LNCaP clone FGC (cell line): Measurements from ENCODE around the gene ANO2.

Source experiments
- DNase-seq: peaks from one replicate; pipeline ENCODE4 v3.0.0-alpha.2; 2011; ENCODE audit warnings: low read depth
- H3K4me3 ChIP-seq: 2 replicates; pipeline ENCODE4 v1.5.1; 2011; ENCODE audit warnings: mild to moderate bottlenecking, low read depth, low read length, control low read depth
- TF ChIP-seq, protein P1 (sequence below): IDR thresholded peaks from 2 replicates; pipeline ENCODE4 v1.5.1; 2012; ENCODE audit warnings: mild to moderate bottlenecking; ENCODE audit not compliant: control insufficient read depth, insufficient read depth; ENCODE audit errors: extremely low read depth

Gene ANO2

DNA sequence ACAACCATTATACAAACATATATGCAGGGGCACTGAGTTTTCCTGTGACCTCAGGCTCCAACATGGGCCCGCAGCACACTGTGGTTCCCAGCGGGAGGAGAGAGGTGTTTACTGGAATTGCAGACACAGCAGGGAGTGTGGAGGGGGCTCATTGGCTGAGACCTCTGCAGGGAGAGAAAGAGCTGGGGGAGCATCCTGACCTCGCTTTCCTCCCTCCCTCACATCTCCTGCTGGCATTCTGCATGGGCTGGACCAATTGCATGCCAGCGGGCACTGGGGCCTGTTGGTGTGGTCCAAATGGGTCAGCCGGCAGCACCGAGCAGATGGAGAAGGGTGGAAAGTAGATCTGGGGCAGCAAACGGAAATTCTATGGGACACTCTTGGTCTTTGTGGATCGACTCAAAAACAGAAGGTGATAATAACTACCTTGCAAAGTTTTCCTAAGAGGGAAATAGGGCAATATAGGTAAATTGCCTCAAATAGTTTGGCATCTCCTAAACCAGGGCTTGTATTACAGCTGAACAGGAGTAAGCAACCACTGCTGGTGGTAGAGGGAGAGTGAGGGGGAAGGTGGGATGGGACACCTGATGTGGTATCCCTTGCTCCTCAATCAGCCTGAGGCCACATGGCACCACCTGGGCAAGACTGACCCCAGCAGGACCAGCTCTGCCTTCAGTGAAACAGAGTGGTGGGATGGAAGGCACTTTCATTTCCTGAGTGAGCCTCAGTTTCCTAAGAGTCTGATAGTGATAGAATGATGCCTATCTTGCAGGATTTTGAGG is 426.3 kb downstream of the ANO2 start:
- no peak for DNase-seq
- TF ChIP-seq, protein P1, sequence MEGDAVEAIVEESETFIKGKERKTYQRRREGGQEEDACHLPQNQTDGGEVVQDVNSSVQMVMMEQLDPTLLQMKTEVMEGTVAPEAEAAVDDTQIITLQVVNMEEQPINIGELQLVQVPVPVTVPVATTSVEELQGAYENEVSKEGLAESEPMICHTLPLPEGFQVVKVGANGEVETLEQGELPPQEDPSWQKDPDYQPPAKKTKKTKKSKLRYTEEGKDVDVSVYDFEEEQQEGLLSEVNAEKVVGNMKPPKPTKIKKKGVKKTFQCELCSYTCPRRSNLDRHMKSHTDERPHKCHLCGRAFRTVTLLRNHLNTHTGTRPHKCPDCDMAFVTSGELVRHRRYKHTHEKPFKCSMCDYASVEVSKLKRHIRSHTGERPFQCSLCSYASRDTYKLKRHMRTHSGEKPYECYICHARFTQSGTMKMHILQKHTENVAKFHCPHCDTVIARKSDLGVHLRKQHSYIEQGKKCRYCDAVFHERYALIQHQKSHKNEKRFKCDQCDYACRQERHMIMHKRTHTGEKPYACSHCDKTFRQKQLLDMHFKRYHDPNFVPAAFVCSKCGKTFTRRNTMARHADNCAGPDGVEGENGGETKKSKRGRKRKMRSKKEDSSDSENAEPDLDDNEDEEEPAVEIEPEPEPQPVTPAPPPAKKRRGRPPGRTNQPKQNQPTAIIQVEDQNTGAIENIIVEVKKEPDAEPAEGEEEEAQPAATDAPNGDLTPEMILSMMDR: no peak
- H3K4me3 ChIP-seq: no peak overlapping the region

DNA sequence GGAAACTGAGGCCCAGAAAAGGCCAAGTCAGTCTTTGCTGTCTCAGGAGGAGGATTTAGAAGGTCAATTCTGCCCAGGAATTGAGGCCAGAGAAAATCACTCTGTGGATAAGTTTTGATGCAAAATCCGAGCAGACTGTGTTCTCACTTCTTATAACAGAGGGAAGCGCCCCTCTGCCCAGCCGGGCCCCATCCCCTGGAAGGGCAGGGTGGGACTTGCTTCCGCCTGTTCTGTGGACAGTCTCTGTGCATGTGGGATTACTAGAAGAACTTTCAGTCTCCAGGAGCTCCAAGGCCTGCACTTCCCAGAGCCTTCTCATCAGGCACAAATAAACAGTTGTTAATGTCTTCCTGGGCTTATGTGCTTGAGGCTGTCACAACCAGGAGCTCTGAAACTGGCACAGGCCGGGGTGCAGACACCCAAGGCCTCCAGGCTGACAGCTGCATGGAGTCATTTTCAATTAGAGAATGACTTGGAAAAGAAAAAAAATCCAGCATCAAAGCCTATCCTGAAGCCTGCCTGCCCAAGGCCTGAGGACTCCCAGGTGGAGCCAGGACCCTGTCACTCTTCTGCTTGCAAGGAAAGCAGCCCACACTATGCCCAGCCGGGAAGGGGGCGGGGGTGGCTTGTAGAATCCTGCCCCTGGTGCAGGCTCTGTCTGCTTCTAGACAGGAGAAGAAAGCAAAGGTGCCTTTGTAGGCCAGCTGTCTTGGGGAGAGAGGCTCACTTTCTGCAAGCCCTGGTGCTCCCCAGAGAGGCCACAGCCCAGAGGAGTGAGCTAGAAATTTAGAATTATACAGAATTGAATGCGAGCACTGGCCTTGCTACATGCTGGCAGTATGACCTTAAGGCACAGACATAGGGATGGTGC is 428.5 kb downstream of the ANO2 start:
- DNase-seq: no peak
- TF ChIP-seq, protein P1: no peak
- no peak overlapping the region for H3K4me3 ChIP-seq

DNA sequence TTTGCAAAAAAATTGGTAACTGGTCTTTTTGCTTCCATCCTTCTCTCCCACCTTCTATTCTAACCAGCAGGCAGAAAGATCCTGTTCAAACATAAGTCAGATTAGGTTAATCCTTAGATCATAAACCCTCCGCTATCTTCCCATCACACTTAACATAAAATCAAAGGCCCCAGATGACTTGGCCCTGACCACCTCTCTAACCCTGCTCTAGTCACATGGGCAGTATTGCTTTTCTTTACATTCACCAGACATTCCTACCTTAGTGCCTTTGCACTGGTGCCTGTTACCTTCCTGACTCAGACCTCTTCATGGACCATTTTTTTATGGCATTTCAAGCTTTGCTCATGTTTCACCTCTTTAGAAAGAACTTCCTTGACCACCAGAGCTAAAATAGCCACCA is 429.6 kb downstream of the ANO2 start:
- H3K4me3 ChIP-seq: no peak overlapping the region
- DNase-seq: no peak
- TF ChIP-seq, protein P1: no peak

DNA sequence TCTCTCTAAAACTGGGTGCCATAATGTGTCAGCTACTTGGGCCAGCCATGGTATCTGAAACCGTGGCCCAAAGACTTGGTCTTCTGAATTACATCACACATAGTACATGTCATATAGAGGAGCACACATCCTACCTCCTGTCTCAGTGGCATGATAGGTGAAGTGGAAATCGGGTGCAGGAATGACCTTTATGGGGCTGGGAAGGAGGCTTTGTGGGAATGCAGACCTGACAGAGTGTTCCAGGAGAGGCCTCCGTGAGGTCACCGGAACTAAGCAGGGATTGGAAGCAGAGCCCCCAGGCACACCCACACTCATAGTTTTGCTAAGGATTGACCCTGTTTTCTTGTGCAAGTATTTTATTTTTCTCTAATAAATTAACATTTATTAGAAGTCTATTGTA is 430.5 kb downstream of the ANO2 start:
- H3K4me3 ChIP-seq: no peak overlapping the region
- TF ChIP-seq, protein P1: no peak
- DNase-seq: no peak

DNA sequence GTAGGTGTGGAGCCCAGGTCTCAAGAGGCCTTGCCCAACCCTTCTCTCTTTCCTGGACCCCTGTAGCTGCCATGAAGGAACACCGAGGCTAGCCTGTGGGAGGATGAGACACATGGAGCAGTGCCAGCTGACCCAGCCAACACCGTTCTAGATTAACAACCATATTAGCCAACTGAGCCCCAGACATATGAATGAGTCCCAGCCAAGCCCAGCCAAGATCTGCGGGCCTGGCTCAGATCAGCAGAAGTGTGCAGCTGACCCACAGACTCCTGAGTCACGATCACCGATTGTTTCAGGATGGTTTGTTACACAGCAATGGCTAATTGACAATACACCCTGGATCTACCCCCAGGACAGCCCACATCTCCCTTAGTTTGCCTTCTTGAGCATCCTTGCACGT is 431.0 kb downstream of the ANO2 start:
- no peak for DNase-seq
- TF ChIP-seq, protein P1: no peak
- H3K4me3 ChIP-seq: no peak overlapping the region

DNA sequence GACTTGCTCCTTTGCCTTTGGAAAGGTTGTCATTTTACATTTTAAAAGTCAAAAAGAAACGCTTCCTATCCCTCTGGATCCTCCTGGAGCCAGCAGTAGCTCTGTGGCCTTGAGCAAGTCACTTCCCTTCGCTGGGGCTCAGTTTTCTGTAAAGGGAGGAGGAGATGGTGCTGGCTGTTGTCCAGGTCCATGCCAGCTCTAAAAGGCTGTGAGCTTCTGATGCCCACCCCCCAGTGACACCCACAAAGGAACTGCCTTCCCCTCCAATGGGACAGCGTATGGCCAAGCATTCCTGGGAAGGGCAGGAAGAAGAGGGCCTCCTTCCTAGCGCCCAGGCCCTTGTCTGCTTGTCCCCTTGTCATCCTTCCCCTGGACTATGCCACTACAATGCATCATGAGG is 431.7 kb downstream of the ANO2 start:
- DNase-seq: no peak
- H3K4me3 ChIP-seq: no peak overlapping the region
- TF ChIP-seq, protein P1: no peak
